Stimulated activated CD8-positive, alpha-beta memory T cell treated with anti-CD3 and anti-CD28 coated beads, Interleukin-7, amount 100 ng/mL, for 48 hours (primary cell): ENCODE results near the gene ROS1.
"Not testable (repeated sequence)": the region's sequence is repeated elsewhere in the genome, so short reads cannot be mapped to it uniquely, and the experiment has no call there.

ENCODE experiments used
- DNase-seq, 2 donors: peaks; one replicate each; pipeline ENCODE4 v3.0.0-alpha.2; 2020; ENCODE audit warnings: low read depth in 1 of 2; ENCODE audit errors: extremely low read depth in 1 of 2

Gene ROS1

DNA sequence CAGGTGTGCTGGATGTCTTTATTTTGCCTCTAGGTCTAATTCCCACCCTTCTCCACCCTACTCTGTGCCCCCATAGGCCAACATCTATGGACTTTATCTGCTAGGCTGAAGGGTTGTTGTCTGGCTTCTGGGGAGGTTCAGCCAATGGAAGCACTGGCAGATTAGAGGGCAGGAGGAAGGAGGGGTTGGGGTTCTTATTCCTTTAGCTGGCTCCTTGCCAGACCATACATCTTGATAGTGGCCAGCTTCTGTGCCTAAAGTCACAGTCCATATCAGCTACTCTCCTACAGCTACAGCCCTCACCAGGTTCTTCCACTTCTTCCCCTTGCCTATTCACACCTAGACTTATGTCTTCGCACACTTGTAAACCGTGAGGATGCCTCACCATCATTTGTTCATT is 41.1 kb downstream of the ROS1 start:
- no peak for DNase-seq

GRCh38 chr6:117381749-117382148 is 44.0 kb downstream of the ROS1 start:
- DNase-seq: no peak

DNA sequence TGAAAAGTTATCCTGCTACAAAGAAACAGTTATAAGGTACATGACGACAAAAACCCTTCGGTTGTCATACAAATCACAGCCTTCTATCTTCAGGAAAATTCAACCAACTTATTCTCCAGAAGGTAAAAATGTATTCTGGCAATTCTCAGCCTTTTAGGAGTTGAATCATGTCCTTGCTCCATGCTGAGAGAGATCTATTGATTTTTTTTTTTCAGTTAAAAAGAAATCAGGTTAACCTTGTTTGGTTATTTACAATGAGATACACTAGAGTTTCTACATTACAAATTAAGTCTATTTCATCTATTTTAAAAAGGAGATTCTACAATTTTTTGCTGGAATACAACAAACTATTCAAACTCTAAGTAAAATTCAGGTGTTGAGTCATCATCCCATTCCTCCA is 45.4 kb downstream of the ROS1 start:
- no peak for DNase-seq

GRCh38 chr6:117375446-117375845 is 50.3 kb downstream of the ROS1 start:
- no peak for DNase-seq

- DNase-seq: no peak
Observed at GRCh38 chr6:117373211-117373813, 52.4 kb downstream of the ROS1 start.

GRCh38 chr6:117372289-117372688 is 53.5 kb downstream of the ROS1 start:
- not testable (repeated sequence) for DNase-seq

GRCh38 chr6:117371492-117371891 is 54.2 kb downstream of the ROS1 start:
- DNase-seq: no peak

DNA sequence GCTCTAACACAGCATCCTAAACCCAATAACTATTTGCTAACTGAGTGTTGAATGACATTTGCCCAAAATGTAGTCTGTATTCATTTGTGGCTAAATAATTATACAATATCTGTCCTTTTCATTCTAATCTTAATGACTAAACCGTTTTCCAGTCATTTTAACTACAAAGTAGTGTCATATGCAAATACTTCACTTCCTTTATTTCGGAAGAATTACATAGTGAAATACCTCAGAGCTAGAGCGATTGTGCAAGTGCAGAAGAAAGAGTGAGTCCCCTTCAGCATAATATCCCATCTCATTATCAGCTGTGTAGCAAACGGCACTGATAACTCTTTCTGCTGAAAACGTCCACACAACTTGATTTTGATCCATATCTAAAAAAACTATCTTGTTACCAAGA is 66.2 kb downstream of the ROS1 start:
- DNase-seq: no peak

GRCh38 chr6:117354671-117355070 is 71.1 kb downstream of the ROS1 start:
- DNase-seq: no peak

DNA sequence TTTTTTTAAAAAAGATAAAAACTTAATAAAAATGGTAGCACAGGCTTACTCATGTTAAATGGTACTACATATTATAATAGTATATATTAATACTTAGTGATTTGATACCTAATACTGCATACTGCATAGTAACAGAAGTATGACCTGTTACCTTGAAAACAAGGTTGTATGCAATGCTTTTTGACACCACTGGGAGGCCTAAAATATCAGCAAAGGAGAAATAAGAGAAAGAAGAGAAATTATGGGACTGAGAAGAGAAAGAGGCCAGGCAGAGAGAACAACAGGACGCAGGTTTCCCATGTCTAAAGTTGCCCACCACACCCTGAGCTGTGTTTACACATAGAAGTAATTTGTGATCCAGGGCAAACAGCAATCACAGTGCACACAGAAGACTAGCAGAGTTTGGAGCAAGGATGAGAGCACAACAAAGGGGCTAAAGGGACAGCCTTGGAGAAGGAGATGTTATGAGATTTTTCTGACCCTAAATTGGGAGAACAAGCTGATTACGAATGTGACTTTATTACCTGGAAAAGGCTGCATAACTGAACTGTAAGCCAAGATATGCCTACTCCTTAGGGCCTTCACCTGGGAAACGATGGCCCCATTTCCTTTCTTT is 73.2 kb downstream of the ROS1 start:
- DNase-seq: no peak

- no peak for DNase-seq
Observed at GRCh38 chr6:117351521-117351920, 74.2 kb downstream of the ROS1 start.

DNA sequence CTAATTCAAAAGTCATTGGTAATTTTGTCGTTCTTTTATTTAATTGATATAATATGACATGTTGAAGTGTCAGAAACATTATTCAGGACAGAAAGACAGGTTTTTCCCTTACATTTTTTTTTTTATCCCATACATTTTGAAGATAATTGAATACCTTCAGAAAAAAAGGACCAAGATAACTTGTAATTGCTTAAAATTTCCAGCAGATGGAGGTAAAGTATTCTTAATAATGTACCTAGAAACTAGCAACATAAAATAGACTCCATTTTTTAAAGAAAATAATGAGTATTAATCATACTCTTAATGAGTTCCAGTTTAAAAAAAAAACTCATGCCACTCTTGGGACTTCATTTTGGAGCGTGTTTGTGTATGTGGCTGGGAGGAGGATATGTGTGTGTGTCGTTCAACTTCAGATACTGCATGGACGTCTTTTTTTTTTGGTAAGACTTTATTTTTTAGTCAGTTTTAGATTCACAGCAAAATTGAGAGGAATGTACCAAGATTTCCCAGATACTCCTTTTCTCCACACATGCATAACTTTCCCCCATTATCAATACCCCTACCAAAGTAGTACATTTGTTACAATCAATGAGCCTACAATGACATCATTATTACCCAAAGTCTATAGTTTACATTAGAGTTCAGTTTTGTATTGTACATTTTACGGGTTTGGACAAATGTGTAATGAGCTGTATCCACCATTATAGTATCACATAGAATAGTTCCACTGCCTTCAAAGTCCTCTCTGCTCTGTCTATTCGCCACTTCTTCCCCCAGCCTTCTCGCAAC is 79.4 kb downstream of the ROS1 start:
- no peak for DNase-seq

GRCh38 chr6:117345292-117345610 is 80.5 kb downstream of the ROS1 start:
- no peak for DNase-seq

DNA sequence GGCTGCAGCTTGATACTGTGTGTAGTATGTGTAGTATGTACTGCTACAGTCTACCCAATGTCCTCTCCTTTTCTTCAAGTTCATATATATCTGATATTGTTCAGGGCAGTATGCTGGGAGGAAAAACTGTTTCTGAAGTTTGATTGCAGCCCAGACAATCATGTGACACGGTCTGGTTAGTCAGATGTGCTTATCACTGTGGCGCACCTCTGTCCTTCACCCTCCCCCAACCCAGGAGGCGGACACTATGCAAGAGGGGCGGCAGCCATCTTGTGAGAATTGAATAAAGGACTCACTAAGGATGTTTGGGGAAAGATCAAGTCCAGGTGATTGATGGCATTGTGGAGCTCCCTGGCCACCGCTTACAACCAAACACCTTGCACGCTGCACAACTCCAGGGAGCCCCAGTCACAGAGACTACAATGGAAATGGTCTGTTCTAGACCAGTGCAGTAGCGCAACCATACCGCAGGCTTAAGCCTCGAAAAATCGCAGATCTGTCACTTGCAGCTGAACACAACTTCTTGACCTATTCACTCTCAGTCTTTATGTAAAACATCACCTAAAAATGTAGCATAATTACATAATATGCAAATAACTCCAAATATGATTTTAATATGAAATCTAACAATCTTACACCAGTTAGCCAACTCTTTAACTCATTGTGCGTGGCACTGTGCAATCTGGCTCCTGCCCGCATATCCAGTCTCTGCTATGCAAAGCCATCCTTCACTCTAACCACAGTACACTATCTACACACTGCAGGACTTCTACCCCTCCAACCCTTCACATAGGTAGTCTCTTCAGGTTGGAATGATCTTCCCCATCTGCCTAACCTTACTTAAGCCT is 81.1 kb downstream of the ROS1 start:
- DNase-seq: no peak

- no peak for DNase-seq
Observed at GRCh38 chr6:117338567-117338966, 87.2 kb downstream of the ROS1 start.

DNA sequence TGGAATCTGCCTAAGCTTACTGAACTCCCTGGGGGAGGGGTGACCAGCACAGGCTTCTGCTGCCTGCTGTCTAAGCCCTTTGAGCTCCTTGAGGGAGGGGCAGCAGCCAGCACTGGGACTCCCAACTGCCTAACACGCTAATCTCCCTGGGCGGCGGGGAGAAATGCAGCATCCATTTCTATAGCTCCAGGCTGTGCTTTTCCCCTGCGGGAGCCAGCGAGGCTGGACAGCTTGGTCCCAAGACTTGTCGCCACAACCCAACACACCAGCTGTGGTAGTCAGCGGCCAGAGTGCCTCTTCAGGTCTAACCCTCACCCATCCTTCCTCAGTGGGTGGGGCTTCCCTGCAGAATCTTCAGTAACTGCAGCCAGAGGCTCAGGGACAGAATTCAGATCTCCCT is 95.8 kb downstream of the ROS1 start:
- no peak for DNase-seq

GRCh38 chr6:117328500-117328899 is 97.2 kb downstream of the ROS1 start:
- no peak for DNase-seq

- no peak for DNase-seq
Observed at GRCh38 chr6:117328005-117328389, 97.7 kb downstream of the ROS1 start.

- no peak for DNase-seq
Observed at GRCh38 chr6:117327149-117328004, 98.4 kb downstream of the ROS1 start.

DNA sequence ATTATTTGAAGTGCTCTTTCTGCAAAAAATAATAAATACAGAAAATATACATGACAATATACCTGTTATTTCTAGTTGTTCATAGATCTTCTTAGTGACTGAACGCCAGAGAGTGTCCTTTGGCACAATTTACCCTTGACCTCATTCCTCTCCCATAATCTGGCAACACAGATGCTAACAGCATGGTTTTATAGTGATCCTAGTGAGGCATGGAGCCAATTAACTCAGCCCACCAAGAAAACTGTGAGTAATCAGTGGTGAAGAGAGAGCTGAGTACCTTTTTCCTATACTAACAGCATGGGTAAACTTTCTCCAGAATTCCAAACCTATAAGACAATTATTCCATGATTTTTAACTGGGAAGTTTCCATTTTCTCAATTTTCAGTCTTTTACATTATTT is 99.3 kb downstream of the ROS1 start:
- no peak for DNase-seq

DNA sequence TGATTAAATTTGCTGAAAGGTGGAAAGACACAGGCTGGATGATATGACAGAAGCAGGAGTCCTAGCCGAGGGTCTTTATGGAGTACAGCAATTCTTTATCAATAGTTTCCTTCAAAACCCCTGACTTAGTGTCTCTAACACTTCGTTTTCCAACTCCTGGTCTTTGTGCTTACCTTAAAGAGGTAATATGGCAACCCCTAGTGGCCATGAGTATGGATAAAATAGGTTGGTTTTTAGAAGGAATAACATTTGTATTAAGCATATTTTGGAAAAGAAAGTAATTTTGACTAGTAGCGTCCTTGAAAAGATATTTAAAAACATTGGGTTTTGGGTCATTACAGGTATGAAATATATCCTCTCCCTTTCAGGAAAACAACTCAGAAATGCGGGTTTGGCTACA is 108.5 kb downstream of the ROS1 start:
- no peak for DNase-seq
